Measurements from ENCODE around the gene FLNB.

DNA sequence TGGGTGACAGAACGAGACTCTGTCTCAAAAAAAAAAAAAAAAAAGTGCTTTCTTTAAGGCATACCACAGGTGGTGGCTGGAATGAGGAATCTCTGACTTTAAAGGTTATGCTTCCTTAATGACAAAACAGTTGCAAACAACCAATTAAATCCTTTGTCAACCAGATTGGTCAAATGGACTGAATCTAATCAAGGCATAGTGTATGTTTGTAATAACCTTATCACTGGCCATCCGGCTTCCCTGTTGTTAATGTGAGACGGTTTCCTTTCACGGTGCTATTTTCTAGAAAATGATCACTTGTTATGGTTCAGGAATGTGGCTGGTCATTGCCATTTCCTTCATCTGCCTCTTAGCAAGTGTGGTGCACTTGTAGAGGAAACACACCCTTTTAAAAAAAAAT is 75.9 kb downstream of the FLNB start:
- TF ChIP-seq, protein P1, sequence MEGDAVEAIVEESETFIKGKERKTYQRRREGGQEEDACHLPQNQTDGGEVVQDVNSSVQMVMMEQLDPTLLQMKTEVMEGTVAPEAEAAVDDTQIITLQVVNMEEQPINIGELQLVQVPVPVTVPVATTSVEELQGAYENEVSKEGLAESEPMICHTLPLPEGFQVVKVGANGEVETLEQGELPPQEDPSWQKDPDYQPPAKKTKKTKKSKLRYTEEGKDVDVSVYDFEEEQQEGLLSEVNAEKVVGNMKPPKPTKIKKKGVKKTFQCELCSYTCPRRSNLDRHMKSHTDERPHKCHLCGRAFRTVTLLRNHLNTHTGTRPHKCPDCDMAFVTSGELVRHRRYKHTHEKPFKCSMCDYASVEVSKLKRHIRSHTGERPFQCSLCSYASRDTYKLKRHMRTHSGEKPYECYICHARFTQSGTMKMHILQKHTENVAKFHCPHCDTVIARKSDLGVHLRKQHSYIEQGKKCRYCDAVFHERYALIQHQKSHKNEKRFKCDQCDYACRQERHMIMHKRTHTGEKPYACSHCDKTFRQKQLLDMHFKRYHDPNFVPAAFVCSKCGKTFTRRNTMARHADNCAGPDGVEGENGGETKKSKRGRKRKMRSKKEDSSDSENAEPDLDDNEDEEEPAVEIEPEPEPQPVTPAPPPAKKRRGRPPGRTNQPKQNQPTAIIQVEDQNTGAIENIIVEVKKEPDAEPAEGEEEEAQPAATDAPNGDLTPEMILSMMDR (IDR thresholded peaks at IDR 0.05) = no peak
- no peak for TF ChIP-seq POLR2A (IDR thresholded peaks at IDR 0.05; ENCODE audit: low read depth)

Data from esophagus muscularis mucosa (tissue), 3 donors.